CD14-positive monocyte (primary cell): ENCODE measurements around the gene ITGA6. TPM values are rescaled to one million over a fixed set of nuclear protein-coding genes. Genes with fewer than 3 reads are reported as not detected.

Experiments used
- DNase-seq, 3 donors: peaks; one replicate each; pipeline ENCODE4 v3.0.0-alpha.2; 2011 to 2022
- H2AFZ ChIP-seq: 2 replicates; pipeline ENCODE4 v1.6.0; 2012; ENCODE audit warnings: mild to moderate bottlenecking, low read depth, low read length, inconsistent platforms; ENCODE audit not compliant: insufficient read depth, poor library complexity, severe bottlenecking
- H3K27ac ChIP-seq, 2 donors: 1 replicate in 1 of 2; 2 replicates in 1 of 2; pipeline ENCODE4 v1.5.1; 2012 to 2013; ENCODE audit warnings: low read length in 2 of 2, control low read depth in 1 of 2, inconsistent platforms in 1 of 2, low read depth in 1 of 2, mild to moderate bottlenecking in 1 of 2
- H3K27me3 ChIP-seq, 2 donors: one replicate each; pipeline versions ENCODE4 v1.6.0 to v1.6.1; 2011 to 2013; ENCODE audit warnings: low read length in 2 of 2; ENCODE audit not compliant: control insufficient read depth in 2 of 2, insufficient read depth in 2 of 2
- H3K36me3 ChIP-seq, 2 donors: replicated peaks in 1 of 2; 1 replicate in 1 of 2; 2 replicates in 1 of 2; pipeline versions ENCODE4 v1.5.1 to v1.6.1; 2012 to 2013; ENCODE audit warnings: low read length in 2 of 2, control low read depth in 1 of 2, inconsistent platforms in 1 of 2, mild to moderate bottlenecking in 1 of 2; ENCODE audit not compliant: insufficient read depth in 2 of 2, control insufficient read depth in 1 of 2
- H3K4me1 ChIP-seq, 2 donors: 1 replicate in 1 of 2; 2 replicates in 1 of 2; pipeline versions ENCODE4 v1.5.1 to v1.6.1; 2012 to 2013; ENCODE audit warnings: low read length in 2 of 2, control low read depth in 1 of 2, inconsistent platforms in 1 of 2, mild to moderate bottlenecking in 1 of 2, moderate library complexity in 1 of 2; ENCODE audit not compliant: insufficient read depth in 2 of 2, control insufficient read depth in 1 of 2
- H3K4me2 ChIP-seq: replicated peaks from 2 replicates; pipeline ENCODE3; 2012; ENCODE audit warnings: low read length, moderate library complexity, mild to moderate bottlenecking; ENCODE audit not compliant: poor library complexity, severe bottlenecking; ENCODE audit errors: extremely low read depth
- H3K4me3 ChIP-seq, 3 experiments: fragments of 200-600 bp in 1 of 3; sonication (generic) in 1 of 3; replicated peaks in 1 of 3; 1 replicate in 2 of 3; 2 replicates in 1 of 3; pipeline ENCODE4 v1.5.1; 2011 to 2013; ENCODE audit warnings: low read length in 3 of 3, mild to moderate bottlenecking in 3 of 3, control low read depth in 2 of 3, low read depth in 2 of 3, inconsistent platforms in 1 of 3, moderate library complexity in 1 of 3
- H3K79me2 ChIP-seq: 2 replicates; pipeline ENCODE4 v1.6.0; 2012; ENCODE audit warnings: mild to moderate bottlenecking, control low read depth, inconsistent platforms, low read length, moderate library complexity; ENCODE audit not compliant: insufficient read depth
- H3K9ac ChIP-seq: 2 replicates; pipeline ENCODE4 v1.6.0; 2017; ENCODE audit warnings: low read length, mild to moderate bottlenecking; ENCODE audit not compliant: insufficient read depth, poor library complexity, severe bottlenecking
- H3K9me3 ChIP-seq, 2 donors: replicated peaks in 1 of 2; 1 replicate in 1 of 2; 2 replicates in 1 of 2; pipeline versions ENCODE4 v1.5.1 to v1.6.1; 2012 to 2013; ENCODE audit warnings: low read length in 2 of 2, control low read depth in 1 of 2; ENCODE audit not compliant: control insufficient read depth in 1 of 2, insufficient read depth in 1 of 2
- H4K20me1 ChIP-seq: 2 replicates; pipeline ENCODE4 v1.6.0; 2012; ENCODE audit warnings: mild to moderate bottlenecking, low read length, control low read depth, moderate library complexity; ENCODE audit not compliant: insufficient read depth
- H3K27ac Mint-ChIP-seq, 7 donors: one replicate each; pipeline ENCODE4 v1.8.0; 2020; ENCODE audit warnings: mild to moderate bottlenecking in 7 of 7, mixed read lengths in 7 of 7, moderate library complexity in 6 of 7, inconsistent platforms in 2 of 7
- H3K27me3 Mint-ChIP-seq, 3 donors: one replicate each; pipeline ENCODE4 v1.8.0; 2021 to 2022; ENCODE audit warnings: low read depth in 3 of 3, mild to moderate bottlenecking in 3 of 3, mixed read lengths in 3 of 3, moderate library complexity in 3 of 3, inconsistent platforms in 1 of 3
- H3K36me3 Mint-ChIP-seq, 2 donors: one replicate each; pipeline ENCODE4 v1.8.0; 2020; ENCODE audit warnings: mixed read lengths in 2 of 2, inconsistent platforms in 1 of 2, mild to moderate bottlenecking in 1 of 2
- H3K4me1 Mint-ChIP-seq: one replicate; pipeline ENCODE4 v1.8.0; 2020; ENCODE audit warnings: mild to moderate bottlenecking, mixed read lengths
- H3K4me3 Mint-ChIP-seq, 2 donors: one replicate each; pipeline ENCODE4 v1.8.0; 2020; ENCODE audit warnings: mild to moderate bottlenecking in 2 of 2, mixed read lengths in 2 of 2, moderate library complexity in 1 of 2
- H3K9me3 Mint-ChIP-seq, 7 donors: one replicate each; pipeline ENCODE4 v1.8.0; 2020 to 2022; ENCODE audit warnings: mixed read lengths in 7 of 7, mild to moderate bottlenecking in 6 of 7, moderate library complexity in 6 of 7, inconsistent platforms in 2 of 7
- WGBS: methylation state at CpG from one replicate; pipeline ENCODE4 v1.1.5; 2013; ENCODE audit warnings: missing lambda C conversion rate; ENCODE audit not compliant: insufficient coverage; 5-methylcytosine and 5-hydroxymethylcytosine counted together
- intact Hi-C, 2 donors: fragments of 100-400 bp; cut with micrococcal nuclease; formaldehyde crosslinking; loops; one replicate each; pipeline versions ENCODE4 v1.15.0 to v1.15.1; 2023
- polyA plus RNA-seq, 3 donors: library from polyadenylated mRNA; depleted of rRNA in 1 of 3; unstranded in 2 of 3; stranded (reverse) in 1 of 3; fragments of 300-500 nt in 2 of 3; fragments of >200 nt in 1 of 3; fragmentation: Illumina TruSeq in 2 of 3; gene quantifications; 1 replicate in 2 of 3; 2 replicates in 1 of 3; pipeline ENCODE4 v1.2.3, GENCODE V29; 2012 to 2021
- TF ChIP-seq, protein P1 (sequence below): fragments of 200-600 bp; IDR thresholded peaks from one replicate; pipeline ENCODE4 v1.8.0; 2022; ENCODE audit warnings: antibody characterized with exemption, mild to moderate bottlenecking

The ITGA6 gene
- polyA plus RNA-seq, 3 donors = 0.01 to 0.36 (median 0.20) TPM

DNA sequence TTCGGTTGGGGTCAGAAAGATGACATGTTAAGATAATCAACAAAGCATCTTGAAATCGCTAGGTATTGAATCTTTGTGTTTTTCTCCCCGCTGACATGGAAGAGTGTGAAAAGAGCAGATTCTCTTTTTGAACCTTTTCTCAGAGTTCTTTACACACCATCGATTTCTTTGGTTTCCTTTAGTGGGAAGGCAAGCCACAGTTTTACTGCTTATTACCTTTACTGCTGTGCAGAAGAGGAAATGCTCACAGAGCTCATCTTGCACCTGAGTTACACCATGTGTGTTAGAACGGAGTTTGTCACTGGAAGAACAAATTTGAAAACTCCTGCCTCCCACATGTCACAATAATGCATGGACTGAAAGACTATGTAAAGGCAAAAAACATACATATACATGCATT is 83.2 kb downstream of the ITGA6 start:
- H3K27me3 Mint-ChIP-seq = peaks cover 0 to 2% (median 0%) of the 10 kb centered on the region in 3 donors
- intact Hi-C loops = no loop called here
- no peak for DNase-seq
- Histone ChIP-seq H3K4me3 (peak overlapping the region in 1 of 3 experiments; percentile 40), H3K9me3 (peaks cover 10 to 25% of the 10 kb centered on the region in 2 donors), H3K4me2 (peak overlapping the region; percentile 47), H3K27me3 (no peaks in the 10 kb centered on the region), H3K4me1 (peaks cover 20 to 39% of the 10 kb centered on the region in 2 donors), H3K79me2 (no peaks in the 10 kb centered on the region), H3K9ac (no peak overlapping the region), H4K20me1 (no peaks in the 10 kb centered on the region), H3K27ac (no peak overlapping the region), H3K36me3 (no peaks in the 10 kb centered on the region), H2AFZ (no peak overlapping the region)
- H3K36me3 Mint-ChIP-seq = peaks cover 3 to 6% of the 10 kb centered on the region in 2 donors
- peaks cover 15 to 29% (median 20%) of the 10 kb centered on the region in 7 donors for H3K9me3 Mint-ChIP-seq
- peak overlapping the region in 1 of 2 donors; percentile 42 for H3K4me3 Mint-ChIP-seq
- peaks cover 31% of the 10 kb centered on the region for H3K4me1 Mint-ChIP-seq
- peak overlapping the region in 3 of 7 donors; percentile 9 to 53 (median 41) for H3K27ac Mint-ChIP-seq
- TF ChIP-seq, protein P1, sequence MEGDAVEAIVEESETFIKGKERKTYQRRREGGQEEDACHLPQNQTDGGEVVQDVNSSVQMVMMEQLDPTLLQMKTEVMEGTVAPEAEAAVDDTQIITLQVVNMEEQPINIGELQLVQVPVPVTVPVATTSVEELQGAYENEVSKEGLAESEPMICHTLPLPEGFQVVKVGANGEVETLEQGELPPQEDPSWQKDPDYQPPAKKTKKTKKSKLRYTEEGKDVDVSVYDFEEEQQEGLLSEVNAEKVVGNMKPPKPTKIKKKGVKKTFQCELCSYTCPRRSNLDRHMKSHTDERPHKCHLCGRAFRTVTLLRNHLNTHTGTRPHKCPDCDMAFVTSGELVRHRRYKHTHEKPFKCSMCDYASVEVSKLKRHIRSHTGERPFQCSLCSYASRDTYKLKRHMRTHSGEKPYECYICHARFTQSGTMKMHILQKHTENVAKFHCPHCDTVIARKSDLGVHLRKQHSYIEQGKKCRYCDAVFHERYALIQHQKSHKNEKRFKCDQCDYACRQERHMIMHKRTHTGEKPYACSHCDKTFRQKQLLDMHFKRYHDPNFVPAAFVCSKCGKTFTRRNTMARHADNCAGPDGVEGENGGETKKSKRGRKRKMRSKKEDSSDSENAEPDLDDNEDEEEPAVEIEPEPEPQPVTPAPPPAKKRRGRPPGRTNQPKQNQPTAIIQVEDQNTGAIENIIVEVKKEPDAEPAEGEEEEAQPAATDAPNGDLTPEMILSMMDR = no peak
- no CpG with 5 or more reads among the region's 5 CpGs for WGBS

DNA sequence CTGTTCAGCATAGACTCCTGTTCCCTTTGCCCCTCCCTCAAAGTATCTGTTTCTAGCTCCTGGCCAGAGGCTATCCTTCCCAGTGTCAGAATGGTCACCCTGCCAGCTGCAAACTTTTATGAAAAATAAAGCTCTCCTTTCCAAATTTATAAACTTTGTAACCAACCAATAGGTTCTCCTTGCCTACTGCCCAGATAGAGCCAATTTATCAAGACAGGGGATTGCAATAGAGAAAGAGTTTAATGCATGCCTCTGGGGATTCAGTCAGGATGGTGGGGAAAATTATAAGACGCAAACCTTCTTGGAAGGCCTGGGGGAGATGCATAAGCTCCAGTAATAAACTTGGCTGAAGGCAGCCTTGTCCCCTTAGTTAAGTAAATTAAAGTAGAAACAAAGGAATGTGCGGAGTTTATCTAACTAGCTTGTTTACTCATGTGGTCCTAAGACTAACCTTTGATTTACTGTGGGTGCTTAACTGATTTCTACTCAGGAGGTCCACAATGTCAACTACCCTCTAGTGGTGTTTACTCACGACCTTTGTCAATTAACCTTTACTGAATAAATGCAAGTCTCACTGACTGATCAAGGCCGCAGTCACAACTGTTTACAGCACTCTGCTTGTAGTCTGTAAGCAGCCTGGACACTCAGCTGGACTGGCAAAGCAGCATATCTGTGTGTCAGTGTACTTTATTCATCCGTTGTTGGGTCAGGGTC is 85.6 kb downstream of the ITGA6 start:
- Histone ChIP-seq H3K4me1 (peaks cover 24 to 48% of the 10 kb centered on the region in 2 donors), H3K9me3 (peaks cover 10 to 25% of the 10 kb centered on the region in 2 donors), H3K27me3 (no peaks in the 10 kb centered on the region), H3K9ac (no peak overlapping the region), H3K79me2 (no peaks in the 10 kb centered on the region), H3K36me3 (no peaks in the 10 kb centered on the region), H2AFZ (no peak overlapping the region), H3K27ac (peak overlapping the region in 1 of 2 donors; percentile 83), H3K4me3 (no peak overlapping the region), H4K20me1 (no peaks in the 10 kb centered on the region), H3K4me2 (no peak overlapping the region)
- TF ChIP-seq, protein P1 = no peak
- intact Hi-C loops = no loop called here
- Mint-ChIP-seq H3K36me3 (peaks cover 3 to 6% of the 10 kb centered on the region in 2 donors), H3K27ac (peak overlapping the region in 6 of 7 donors; percentile 65 to 97 (median 93)), H3K4me3 (no peak overlapping the region), H3K27me3 (peaks cover 0 to 2% (median 0%) of the 10 kb centered on the region in 3 donors), H3K4me1 (peaks cover 40% of the 10 kb centered on the region), H3K9me3 (peaks cover 15 to 29% (median 21%) of the 10 kb centered on the region in 7 donors)
- no peak for DNase-seq
- WGBS = 97% methylated on average over 4 of the region's 5 CpGs
